SK-N-SH (cell line): ENCODE results near the gene UBTD1. TPM values are rescaled to one million over a fixed set of nuclear protein-coding genes. Genes with fewer than 3 reads are reported as not detected.
"Not testable (repeated sequence)": the region's sequence is repeated elsewhere in the genome, so short reads cannot be mapped to it uniquely, and the experiment has no call there.

Experiments used
- CTCF ChIA-PET: fragments of 300-600, 350-600 bp; formaldehyde crosslinking; extraction: SDS; loops from one replicate; lab custom pipeline; 2021; lab: Yijun Ruan, JAX
- POLR2A ChIA-PET: fragments of 350-600 bp; sonication (Branson Sonifier 250); formaldehyde crosslinking; extraction: SDS; loops from one replicate; lab custom pipeline; 2020; ENCODE audit warnings: antibody characterized with exemption, inconsistent platforms; lab: Yijun Ruan, JAX
- DNase-seq: peaks from one replicate; pipeline ENCODE4 v3.0.0; 2012
- H2AFZ ChIP-seq: fragments of 200-600 bp; sonication (generic); 2 replicates; pipeline ENCODE4 v1.8.1; 2016; ENCODE audit warnings: antibody characterized with exemption, mild to moderate bottlenecking, low read depth
- H3F3A ChIP-seq: fragments of 200-600 bp; sonication (generic); replicated peaks from 2 replicates; pipeline ENCODE3; 2016; ENCODE audit warnings: antibody characterized with exemption, mild to moderate bottlenecking; ENCODE audit not compliant: insufficient read depth
- H3K27ac ChIP-seq, 2 experiments: fragments of 200-500 bp in 1 of 2; fragments of 200-600 bp in 1 of 2; sonication (Bioruptor generic) in 1 of 2; sonication (generic), shearing (Covaris generic) in 1 of 2; 2 replicates each; pipeline versions ENCODE4 v1.5.1 to v1.6.1; 2014 to 2016; ENCODE audit warnings: low read depth in 2 of 2, inconsistent platforms in 1 of 2, low read length in 1 of 2, mild to moderate bottlenecking in 1 of 2, mixed read lengths in 1 of 2
- H3K27me3 ChIP-seq: fragments of 200-600 bp; sonication (generic), shearing (Covaris generic); 2 replicates; pipeline ENCODE4 v1.6.1; 2016; ENCODE audit warnings: mixed run types; ENCODE audit not compliant: insufficient read depth
- H3K36me3 ChIP-seq, 2 experiments: fragments of 200-500 bp in 1 of 2; fragments of 200-600 bp in 1 of 2; sonication (Bioruptor generic) in 1 of 2; sonication (generic) in 1 of 2; replicated peaks in 1 of 2; 2 replicates each; pipeline versions ENCODE3 to v1.5.1; 2014 to 2016; ENCODE audit warnings: low read length in 1 of 2, mild to moderate bottlenecking in 1 of 2; ENCODE audit not compliant: insufficient read depth in 2 of 2, control insufficient read depth in 1 of 2
- H3K4me1 ChIP-seq, 2 experiments: fragments of 200-500 bp in 1 of 2; fragments of 200-600 bp in 1 of 2; sonication (Bioruptor generic) in 1 of 2; sonication (generic), shearing (Covaris generic) in 1 of 2; 2 replicates each; pipeline versions ENCODE4 v1.5.1 to v1.6.1; 2014 to 2016; ENCODE audit warnings: low read depth in 1 of 2, low read length in 1 of 2, mixed run types in 1 of 2; ENCODE audit not compliant: insufficient read depth in 2 of 2, control insufficient read depth in 1 of 2
- H3K4me2 ChIP-seq: fragments of 200-600 bp; sonication (generic), shearing (Covaris generic); 2 replicates; pipeline ENCODE4 v1.6.1; 2017; ENCODE audit warnings: mixed run types
- H3K4me3 ChIP-seq, 2 experiments: fragments of 200-500 bp in 1 of 2; fragments of 200-600 bp in 1 of 2; sonication (Bioruptor generic) in 1 of 2; sonication (generic), shearing (Covaris generic) in 1 of 2; 2 replicates each; pipeline versions ENCODE4 v1.5.1 to v1.8.1; 2014 to 2016; ENCODE audit warnings: low read depth in 2 of 2, inconsistent platforms in 1 of 2, low read length in 1 of 2, mild to moderate bottlenecking in 1 of 2, mixed read lengths in 1 of 2, moderate library complexity in 1 of 2
- H3K79me2 ChIP-seq: fragments of 200-600 bp; sonication (generic); 2 replicates; pipeline ENCODE4 v1.8.1; 2017; ENCODE audit warnings: mild to moderate bottlenecking; ENCODE audit not compliant: insufficient read depth
- H3K9ac ChIP-seq: fragments of 200-600 bp; sonication (generic); 2 replicates; pipeline ENCODE4 v1.6.1; 2017; ENCODE audit warnings: mixed run types
- H3K9me2 ChIP-seq: fragments of 200-600 bp; sonication (generic); 2 replicates; pipeline ENCODE4 v1.6.1; 2017; ENCODE audit warnings: mixed run types
- H3K9me3 ChIP-seq: fragments of 200-600 bp; sonication (generic); 2 replicates; pipeline ENCODE4 v1.6.1; 2017; ENCODE audit warnings: mixed run types, mild to moderate bottlenecking, moderate library complexity
- H4K20me1 ChIP-seq: fragments of 200-600 bp; sonication (generic); 2 replicates; pipeline ENCODE4 v1.6.1; 2017; ENCODE audit warnings: mild to moderate bottlenecking, mixed run types; ENCODE audit not compliant: insufficient read depth
- CHD2 ChIP-seq: fragments of 150-350 bp; IDR thresholded peaks from 2 replicates; pipeline ENCODE4 v1.6.1; 2018; ENCODE audit warnings: low read length; ENCODE audit not compliant: partially characterized antibody
- EP300 ChIP-seq, 2 experiments: IDR thresholded peaks; 2 replicates each; pipeline versions ENCODE4 v1.4.0 to v1.6.1; 2012; ENCODE audit warnings: borderline replicate concordance in 1 of 2, low read depth in 1 of 2, low read length in 1 of 2
- FOSL2 ChIP-seq: IDR thresholded peaks from 2 replicates; pipeline ENCODE4 v1.4.0; 2012; ENCODE audit warnings: low read depth, mild to moderate bottlenecking, moderate library complexity, borderline replicate concordance
- FOXM1 ChIP-seq: IDR thresholded peaks from 2 replicates; pipeline ENCODE4 v1.4.0; 2012; ENCODE audit warnings: low read depth, mild to moderate bottlenecking
- GABPA ChIP-seq: IDR thresholded peaks from 2 replicates; pipeline ENCODE4 v1.4.0; 2012; ENCODE audit warnings: low read depth, mild to moderate bottlenecking
- MXI1 ChIP-seq: IDR thresholded peaks from 2 replicates; pipeline ENCODE4 v1.6.1; 2012; ENCODE audit warnings: mild to moderate bottlenecking, low read depth, low read length, improper control_type of control experiment
- NFIC ChIP-seq: IDR thresholded peaks from 2 replicates; pipeline ENCODE4 v1.4.0; 2012; ENCODE audit warnings: borderline replicate concordance
- NRF1 ChIP-seq: IDR thresholded peaks from 2 replicates; pipeline ENCODE4 v1.6.1; 2012; ENCODE audit warnings: low read depth, mild to moderate bottlenecking, low read length
- POLR2AphosphoS5 ChIP-seq: IDR thresholded peaks from 2 replicates; pipeline ENCODE4 v1.6.1; 2012; ENCODE audit warnings: low read depth, low read length
- RFX5 ChIP-seq: IDR thresholded peaks from 2 replicates; pipeline ENCODE4 v1.6.1; 2012; ENCODE audit warnings: mild to moderate bottlenecking, improper control_type of control experiment, low read length
- RXRA ChIP-seq: IDR thresholded peaks from 2 replicates; pipeline ENCODE4 v1.4.0; 2012; ENCODE audit warnings: low read depth, mild to moderate bottlenecking, borderline replicate concordance
- SIN3A ChIP-seq: IDR thresholded peaks from 2 replicates; pipeline ENCODE4 v1.6.1; 2012; ENCODE audit warnings: low read depth, mild to moderate bottlenecking, low read length, moderate library complexity, borderline replicate concordance
- SMC3 ChIP-seq: IDR thresholded peaks from 2 replicates; pipeline ENCODE4 v1.6.1; 2012; ENCODE audit warnings: low read depth, low read length, improper control_type of control experiment
- TAF1 ChIP-seq: IDR thresholded peaks from 2 replicates; pipeline ENCODE4 v1.6.1; 2012; ENCODE audit warnings: low read depth, mild to moderate bottlenecking, low read length, moderate library complexity, borderline replicate concordance
- TCF12 ChIP-seq: IDR thresholded peaks from 2 replicates; pipeline ENCODE4 v1.4.0; 2012
- TEAD4 ChIP-seq: IDR thresholded peaks from 2 replicates; pipeline ENCODE4 v1.4.0; 2012; ENCODE audit warnings: mild to moderate bottlenecking, borderline replicate concordance; ENCODE audit not compliant: insufficient read depth
- YY1 ChIP-seq: IDR thresholded peaks from 2 replicates; pipeline ENCODE4 v1.4.0; 2012; ENCODE audit warnings: low read depth, mild to moderate bottlenecking
- WGBS: methylation state at CpG from one replicate; pipeline ENCODE4 v1.1.6; 2017; ENCODE audit warnings: low lambda C conversion rate; 5-methylcytosine and 5-hydroxymethylcytosine counted together
- polyA plus RNA-seq, 3 experiments: library from polyadenylated mRNA; depleted of rRNA; stranded (reverse); fragments of >200 nt; gene quantifications; 2 replicates each; pipeline ENCODE4 v1.2.3, GENCODE V29; 2012
- TF ChIP-seq, protein P1 (sequence below): IDR thresholded peaks from 2 replicates; pipeline ENCODE4; 2012
- TF ChIP-seq, protein P2 (sequence below): IDR thresholded peaks from 2 replicates; pipeline ENCODE4 v1.4.0; 2012; ENCODE audit warnings: low read depth, borderline replicate concordance

Gene UBTD1
- polyA plus RNA-seq, 1 of the 3 experiments (the other 2 are of a cell fraction): 38.8 TPM

DNA sequence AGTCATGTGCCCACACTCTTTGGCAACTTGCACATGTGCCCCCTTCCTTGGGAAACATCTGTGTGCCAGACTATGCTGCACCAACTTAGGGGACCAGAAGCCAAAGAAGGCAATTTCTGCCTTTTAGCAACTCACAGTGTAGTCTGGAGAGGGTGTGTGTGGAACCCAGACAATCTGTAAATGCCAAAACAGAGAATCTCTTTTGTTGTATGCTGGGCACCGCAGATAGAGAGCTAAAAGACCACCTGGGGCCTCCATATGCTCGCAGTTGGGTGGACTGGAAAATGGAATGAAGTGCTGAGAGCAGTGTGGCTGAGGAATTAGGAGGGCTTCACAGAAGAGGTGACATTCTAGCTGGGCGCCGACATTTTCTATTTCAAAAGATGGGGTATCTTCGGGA, 26.4 kb downstream of the UBTD1 start:
- Histone ChIP-seq H3K4me2 (no peak overlapping the region), H3K9me3 (no peaks in the 10 kb centered on the region), H3F3A (no peaks in the 10 kb centered on the region), H3K27me3 (no peaks in the 10 kb centered on the region), H3K36me3 (no peaks in the 10 kb centered on the region), H3K9ac (no peak overlapping the region), H4K20me1 (peaks cover 47% of the 10 kb centered on the region), H2AFZ (no peak overlapping the region), H3K9me2 (no peaks in the 10 kb centered on the region), H3K27ac (no peak overlapping the region; a peak in 1 of 4 replicates), H3K4me3 (no peak overlapping the region), H3K4me1 (peaks cover 0 to 19% of the 10 kb centered on the region in 2 experiments; a peak in 1 of 4 replicates), H3K79me2 (peaks cover 43% of the 10 kb centered on the region)
- no peak for DNase-seq
- WGBS: 96% methylated on average over 5 of the region's 5 CpGs
- TF ChIP-seq POLR2AphosphoS5: no peak
- TF ChIP-seq TCF12: no peak
- no peak for TF ChIP-seq MXI1
- TF ChIP-seq CHD2: no peak
- TF ChIP-seq YY1: no peak
- no peak for TF ChIP-seq TEAD4
- TF ChIP-seq NFIC: no peak
- no peak for TF ChIP-seq GABPA
- TF ChIP-seq FOSL2: no peak
- TF ChIP-seq, protein P1, sequence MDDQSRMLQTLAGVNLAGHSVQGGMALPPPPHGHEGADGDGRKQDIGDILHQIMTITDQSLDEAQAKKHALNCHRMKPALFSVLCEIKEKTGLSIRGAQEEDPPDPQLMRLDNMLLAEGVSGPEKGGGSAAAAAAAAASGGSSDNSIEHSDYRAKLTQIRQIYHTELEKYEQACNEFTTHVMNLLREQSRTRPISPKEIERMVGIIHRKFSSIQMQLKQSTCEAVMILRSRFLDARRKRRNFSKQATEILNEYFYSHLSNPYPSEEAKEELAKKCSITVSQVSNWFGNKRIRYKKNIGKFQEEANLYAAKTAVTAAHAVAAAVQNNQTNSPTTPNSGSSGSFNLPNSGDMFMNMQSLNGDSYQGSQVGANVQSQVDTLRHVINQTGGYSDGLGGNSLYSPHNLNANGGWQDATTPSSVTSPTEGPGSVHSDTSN: no peak
- TF ChIP-seq, protein P2, sequence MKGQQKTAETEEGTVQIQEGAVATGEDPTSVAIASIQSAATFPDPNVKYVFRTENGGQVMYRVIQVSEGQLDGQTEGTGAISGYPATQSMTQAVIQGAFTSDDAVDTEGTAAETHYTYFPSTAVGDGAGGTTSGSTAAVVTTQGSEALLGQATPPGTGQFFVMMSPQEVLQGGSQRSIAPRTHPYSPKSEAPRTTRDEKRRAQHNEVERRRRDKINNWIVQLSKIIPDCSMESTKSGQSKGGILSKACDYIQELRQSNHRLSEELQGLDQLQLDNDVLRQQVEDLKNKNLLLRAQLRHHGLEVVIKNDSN: no peak
- CTCF ChIA-PET: interaction anchor here (1.3 kb wide), 1 partner anchor 29 kb away, joined by 3 read pairs; no protein-coding TSS in a partner anchor
- POLR2A ChIA-PET: no interaction called here

DNA sequence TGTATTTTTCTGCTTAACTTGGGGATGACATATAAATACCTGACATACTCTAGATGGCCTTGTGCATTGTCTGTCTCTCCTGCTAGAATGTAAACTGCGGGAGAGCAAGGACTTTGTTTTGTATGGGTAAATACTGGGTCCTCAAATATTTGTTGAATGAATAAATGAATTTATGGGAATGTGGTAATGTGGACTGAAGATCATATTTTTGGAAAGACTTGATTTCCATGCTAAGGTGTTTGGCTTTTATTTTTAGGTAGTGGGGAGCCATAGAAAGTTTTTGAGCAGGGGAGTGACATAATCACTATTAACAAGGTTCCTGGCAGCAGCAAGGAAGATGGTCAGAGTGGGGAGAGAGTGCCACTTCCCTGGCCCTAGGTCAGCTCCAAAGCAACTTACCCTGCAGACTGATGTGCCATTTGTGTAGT, 27.0 kb downstream of the UBTD1 start:
- CTCF ChIA-PET: interaction anchor here (1.3 kb wide), 1 partner anchor 28 kb away, joined by 3 read pairs; no protein-coding TSS in a partner anchor
- no peaks in the 10 kb centered on the region for H3K9me3 ChIP-seq
- no peaks in the 10 kb centered on the region for H3K27me3 ChIP-seq
- no peaks in the 10 kb centered on the region for H3K9me2 ChIP-seq
- H3K4me1 ChIP-seq: peaks cover 0 to 19% of the 10 kb centered on the region in 2 experiments; a peak in 1 of 4 replicates
- 81% methylated on average over 1 of the region's 1 CpG for WGBS
- H3K4me3 ChIP-seq: no peak overlapping the region
- no peak overlapping the region for H3K9ac ChIP-seq
- H4K20me1 ChIP-seq: peaks cover 43% of the 10 kb centered on the region
- H3K79me2 ChIP-seq: peaks cover 43% of the 10 kb centered on the region
- H3F3A ChIP-seq: no peaks in the 10 kb centered on the region
- no peak overlapping the region for H3K27ac ChIP-seq
- H2AFZ ChIP-seq: no peak overlapping the region
- no peak for DNase-seq
- no peaks in the 10 kb centered on the region for H3K36me3 ChIP-seq
- no peak for TF ChIP-seq TAF1
- no peak for TF ChIP-seq FOSL2
- no peak for TF ChIP-seq YY1
- no peak for TF ChIP-seq RFX5
- no peak for TF ChIP-seq FOXM1
- no peak for TF ChIP-seq SIN3A
- TF ChIP-seq, protein P1: no peak
- TF ChIP-seq TEAD4: no peak
- no peak for TF ChIP-seq EP300 (IDR thresholded peaks at IDR 0.05; ENCODE audit: borderline replicate concordance in 1 of 2, low read depth in 1 of 2, low read length in 1 of 2)
- TF ChIP-seq SMC3: no peak
- TF ChIP-seq GABPA: no peak
- no peak for TF ChIP-seq RXRA
- no peak for TF ChIP-seq NRF1
- POLR2A ChIA-PET: no interaction called here
- no peak overlapping the region for H3K4me2 ChIP-seq

DNA sequence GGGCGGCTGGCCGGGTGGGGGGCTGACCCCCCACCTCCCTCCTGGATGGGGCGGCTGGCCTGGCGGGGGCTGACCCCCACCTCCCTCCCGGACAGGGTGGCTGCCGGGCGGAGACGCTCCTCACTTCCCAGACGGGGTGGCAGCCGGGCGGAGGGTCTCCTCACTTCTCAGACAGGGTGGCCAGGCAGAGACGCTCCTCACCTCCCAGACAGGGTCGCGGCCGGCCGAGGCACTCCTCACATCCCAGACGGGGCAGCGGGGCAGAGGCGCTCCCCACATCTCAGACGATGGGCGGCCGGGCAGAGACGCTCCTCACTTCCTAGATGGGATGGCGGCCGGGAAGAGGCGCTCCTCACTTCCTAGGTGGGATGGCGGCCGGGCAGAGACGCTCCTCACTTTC, 30.2 kb downstream of the UBTD1 start:
- Histone ChIP-seq H3F3A (peaks cover 13% of the 10 kb centered on the region), H3K4me1 (peaks cover 11 to 20% of the 10 kb centered on the region in 2 experiments; a peak in 3 of 4 replicates), H3K79me2 (peaks cover 46% of the 10 kb centered on the region), H4K20me1 (peaks cover 20% of the 10 kb centered on the region)
- H2AFZ ChIP-seq, H3K9me2 ChIP-seq, CTCF ChIA-PET, H3K9ac ChIP-seq, H3K9me3 ChIP-seq, H3K27ac ChIP-seq, POLR2A ChIA-PET, H3K4me3 ChIP-seq, H3K36me3 ChIP-seq, H3K27me3 ChIP-seq, DNase-seq, H3K4me2 ChIP-seq: not testable (repeated sequence)
- 100% methylated on average over 5 of the region's 29 CpGs for WGBS
